OCI-LY1 (cell line): ENCODE measurements around the gene CFAP57.

Source experiments
- CTCF ChIP-seq: fragments of 200-600 bp; sonication (generic), shearing (Covaris generic); IDR thresholded peaks from 2 replicates; pipeline ENCODE4 v1.5.1; 2017; ENCODE audit warnings: mild to moderate bottlenecking, antibody characterized with exemption, low read length, moderate library complexity, mixed read lengths
- EZH2 ChIP-seq: fragments of 200-600 bp; sonication (generic), shearing (Covaris generic); IDR thresholded peaks from 2 replicates; pipeline ENCODE4 v1.8.0; 2017; ENCODE audit warnings: borderline replicate concordance, mixed run types, mild to moderate bottlenecking, antibody characterized with exemption, low read length, moderate library complexity, mixed read lengths

- TF ChIP-seq CTCF = no peak
- TF ChIP-seq EZH2 = no peak
Measured at GRCh38 chr1:43241413-43241836, 69.3 kb downstream of the CFAP57 start.
